GM19023 (cell line): ENCODE results near the gene EEF1AKMT2.

Experiments used
- ATAC-seq: cut with Tn5 transposase; IDR thresholded peaks from one replicate; pipeline ENCODE4 v1.9.1; 2021; ENCODE audit warnings: mild to moderate bottlenecking, moderate library complexity; ENCODE audit not compliant: unreplicated experiment

Gene EEF1AKMT2

GRCh38 chr10:124739119-124739921, 52.4 kb downstream of the EEF1AKMT2 start:
- ATAC-seq: no peak

DNA sequence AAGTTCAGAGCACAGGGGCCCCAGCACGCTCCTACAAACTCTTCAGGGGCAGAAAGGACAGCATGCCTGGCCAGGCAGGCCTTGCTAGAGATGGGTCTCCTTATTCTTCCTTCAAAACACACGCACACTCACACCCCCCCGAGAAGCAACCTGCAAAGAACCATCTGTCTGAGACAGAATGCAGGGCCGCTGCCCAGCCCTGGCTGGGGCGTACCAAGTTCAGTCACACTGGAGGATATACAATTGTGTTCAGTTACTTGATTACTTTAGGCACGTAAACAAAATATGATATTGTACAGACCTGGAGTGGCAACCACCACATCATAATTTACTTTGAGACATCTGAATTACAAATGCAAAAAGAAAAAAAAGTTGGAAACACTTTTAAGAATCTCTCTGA, 53.2 kb downstream of the EEF1AKMT2 start:
- no peak for ATAC-seq

GRCh38 chr10:124737708-124738107, 54.0 kb downstream of the EEF1AKMT2 start:
- ATAC-seq: no peak

GRCh38 chr10:124737221-124737620, 54.5 kb downstream of the EEF1AKMT2 start:
- ATAC-seq: no peak

DNA sequence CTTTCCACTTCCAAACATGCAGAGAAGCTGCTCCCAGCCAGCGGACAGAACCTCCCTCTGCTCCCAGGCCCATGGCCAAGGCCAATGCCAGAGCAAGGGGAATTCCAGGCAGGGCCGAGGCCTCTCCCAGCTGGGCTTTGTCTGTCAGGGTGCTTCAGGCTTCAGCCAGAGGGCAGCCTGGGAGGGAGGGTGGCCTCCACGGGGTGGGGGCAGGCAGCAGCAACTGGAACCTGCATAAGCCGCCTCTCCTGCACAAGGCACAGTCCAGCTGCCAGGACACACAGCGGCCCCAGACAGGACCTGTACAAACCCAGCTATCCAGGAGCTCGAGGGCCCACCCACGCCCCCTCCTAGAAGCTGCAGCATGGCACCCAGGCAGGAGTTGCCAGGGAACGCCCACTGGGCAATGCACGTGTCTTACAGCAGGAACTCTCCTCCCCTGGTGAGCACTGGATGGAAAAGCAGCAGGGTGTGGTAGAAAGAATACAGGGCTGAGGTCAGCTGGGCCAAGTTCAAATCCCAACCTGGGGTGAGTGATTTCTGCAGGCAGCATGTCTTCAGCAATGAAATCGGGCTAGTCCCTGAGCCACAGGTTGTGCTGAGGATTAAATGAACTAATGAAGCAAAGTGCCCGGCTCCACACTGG, 55.1 kb downstream of the EEF1AKMT2 start:
- ATAC-seq: no peak

DNA sequence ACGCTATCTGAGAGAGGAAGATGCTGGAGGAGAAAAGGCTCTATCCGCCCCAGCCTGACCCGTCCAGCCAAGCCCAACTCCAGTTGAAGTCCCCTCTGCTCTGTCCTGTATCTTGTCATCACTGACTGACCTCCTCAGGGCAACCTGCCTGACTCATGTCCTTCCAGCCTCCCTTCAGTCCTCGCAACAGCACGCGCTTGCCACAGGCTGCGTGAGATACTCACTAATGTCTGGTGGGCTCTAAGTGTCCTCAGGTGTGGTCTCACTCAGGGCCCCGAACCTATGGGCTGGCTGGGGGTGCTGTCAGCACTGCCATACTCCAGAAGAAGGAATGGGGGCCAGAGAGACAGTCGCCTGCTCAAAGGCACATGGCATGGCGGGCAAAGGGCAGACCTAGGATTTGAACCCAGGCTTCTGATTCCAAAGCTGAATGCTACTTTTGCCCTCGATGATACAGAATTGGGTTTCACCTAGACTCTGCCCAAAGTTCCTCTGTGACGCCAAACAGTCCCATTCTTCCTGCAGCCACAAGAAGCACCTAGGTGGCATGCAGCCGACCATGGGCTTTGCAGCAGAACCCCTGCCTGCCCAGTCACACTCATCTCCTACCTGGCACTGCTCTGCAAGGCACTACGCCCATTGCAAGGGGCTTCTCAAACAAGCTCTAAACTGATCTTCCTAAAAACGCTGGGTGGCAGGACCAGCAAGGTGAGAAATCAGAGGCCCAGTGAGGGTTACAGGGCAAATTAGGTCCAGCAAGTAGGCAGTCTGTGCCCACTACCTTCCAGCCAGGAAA, 56.0 kb downstream of the EEF1AKMT2 start:
- ATAC-seq: no peak

DNA sequence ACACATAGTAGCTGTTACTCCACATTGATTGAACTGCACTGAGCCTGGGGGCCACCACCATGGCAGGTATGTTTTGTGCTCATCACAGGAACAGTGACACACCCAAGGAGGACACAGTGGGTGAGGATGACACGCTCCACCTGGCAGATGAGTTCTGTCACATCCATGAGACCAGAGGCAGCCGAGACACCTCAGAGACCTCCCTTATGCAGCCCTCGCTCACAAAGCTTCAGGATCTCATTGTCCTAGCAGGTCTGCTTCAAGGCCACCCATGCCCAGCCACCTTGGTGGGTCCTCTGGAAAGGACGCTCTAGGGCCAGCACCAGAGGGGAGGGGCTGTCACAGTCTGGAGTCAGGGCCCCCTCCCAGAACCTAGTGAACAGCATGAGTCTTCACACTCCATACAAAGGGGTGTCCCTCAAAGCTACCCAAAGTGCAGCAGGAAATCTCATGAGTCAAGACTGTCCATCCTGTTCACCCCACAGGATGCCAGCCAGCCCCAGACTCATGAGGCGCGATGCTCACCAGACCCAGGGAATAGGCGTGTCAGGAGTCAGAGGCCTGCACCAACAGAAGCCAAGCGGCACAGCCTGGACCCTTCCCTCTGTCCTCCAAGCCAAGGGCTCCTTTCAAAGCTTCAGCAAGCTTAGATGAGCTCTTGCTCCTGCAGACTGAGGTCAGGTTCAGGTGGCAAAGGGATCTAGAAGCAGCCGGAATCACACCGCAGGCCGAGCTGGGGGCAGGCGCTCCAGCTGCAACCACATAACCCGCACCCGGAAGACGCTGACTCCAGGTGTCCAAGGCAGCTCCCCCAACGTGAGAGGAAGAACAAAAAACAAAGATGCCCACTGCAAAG, 57.1 kb downstream of the EEF1AKMT2 start:
- ATAC-seq: no peak

GRCh38 chr10:124733571-124734245, 58.0 kb downstream of the EEF1AKMT2 start:
- ATAC-seq: no peak

DNA sequence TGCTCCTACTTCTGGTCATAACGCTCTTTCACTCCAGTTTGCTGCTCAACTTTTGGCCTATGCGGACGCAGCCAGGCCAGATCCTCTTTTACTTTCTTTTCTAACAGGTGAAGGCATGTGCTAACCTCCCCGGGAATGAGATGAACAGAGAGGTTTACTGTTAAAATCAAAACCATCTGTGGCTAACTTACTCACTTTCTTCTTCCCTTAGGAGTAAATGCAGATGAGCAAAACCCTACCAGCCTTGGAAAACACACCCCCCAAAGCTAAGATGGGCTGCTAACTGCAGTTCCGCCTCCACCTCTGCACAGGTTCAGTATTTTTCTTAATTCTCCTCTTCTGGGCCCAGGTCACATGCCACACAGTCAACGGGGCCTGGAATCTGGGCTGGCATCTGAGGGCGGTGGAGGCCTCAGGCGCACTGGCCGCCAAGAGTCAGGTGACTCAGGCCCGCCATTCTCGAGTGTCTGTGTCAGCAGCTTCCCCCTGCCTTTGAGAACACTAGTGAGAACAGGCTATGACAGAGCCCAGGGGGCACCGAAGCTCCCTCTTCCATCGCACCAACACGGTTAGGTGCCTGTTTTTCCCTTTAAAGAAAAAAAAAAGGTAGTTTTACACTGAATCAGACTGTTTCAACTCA, 58.6 kb downstream of the EEF1AKMT2 start:
- peak; percentile 67 for ATAC-seq

DNA sequence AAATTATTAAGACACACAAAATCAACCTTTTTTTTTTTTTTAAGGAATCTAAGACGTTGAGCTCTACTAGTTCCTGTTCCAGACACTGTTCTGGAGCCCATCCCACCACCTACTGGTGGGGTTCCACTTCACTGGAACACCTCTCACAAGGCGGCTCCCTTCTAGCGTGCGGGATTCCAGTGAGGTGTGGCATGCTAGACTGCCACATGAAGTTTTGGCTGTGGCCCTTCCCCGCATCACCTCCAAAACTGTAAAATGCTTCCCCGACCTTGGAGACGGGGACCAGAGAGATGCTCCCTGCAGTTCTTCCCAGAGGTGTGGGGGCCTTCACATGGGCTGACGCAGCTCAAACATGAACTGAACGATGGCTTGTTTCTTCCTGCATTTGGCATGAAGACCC, 60.1 kb downstream of the EEF1AKMT2 start:
- ATAC-seq: no peak

GRCh38 chr10:124730790-124731189, 60.9 kb downstream of the EEF1AKMT2 start:
- no peak for ATAC-seq

DNA sequence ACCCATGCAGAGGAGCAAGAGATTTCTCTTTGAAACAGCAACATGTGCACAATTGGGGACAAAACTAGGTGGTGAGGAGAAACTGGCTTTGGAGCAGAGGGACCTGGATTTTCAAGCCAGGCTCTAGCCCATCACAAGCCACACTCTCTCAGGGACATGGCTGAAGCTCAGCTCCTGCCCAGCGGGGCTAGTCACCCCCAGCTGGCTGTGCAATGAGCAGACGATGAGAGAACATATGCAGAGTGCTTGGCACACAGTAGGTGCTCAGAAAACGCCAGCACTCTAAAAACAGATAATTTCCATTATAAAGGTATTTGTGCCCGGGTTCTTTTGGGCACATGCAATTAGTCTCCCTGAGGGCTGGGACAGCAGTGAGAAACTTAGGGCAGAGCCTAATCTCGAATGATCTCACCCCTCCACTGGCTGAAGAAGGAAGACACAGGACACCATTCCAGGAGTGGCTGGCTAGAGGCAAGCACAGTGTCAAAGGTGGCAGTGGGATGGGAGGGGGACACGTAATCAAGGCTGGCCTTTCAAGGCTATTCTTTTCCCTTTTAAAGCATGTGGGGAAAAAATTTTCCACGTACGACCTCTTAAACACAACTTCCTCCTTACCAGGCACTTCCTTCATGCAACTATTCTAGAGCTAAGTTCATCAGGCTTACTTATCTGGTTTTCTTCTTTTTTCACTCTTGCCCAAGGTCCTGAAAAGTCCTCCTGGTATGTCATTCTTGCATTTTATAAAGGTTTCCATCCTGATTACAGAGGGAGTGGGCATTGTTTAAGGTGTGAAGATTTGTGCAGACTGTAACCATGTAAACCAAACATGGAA, 62.6 kb downstream of the EEF1AKMT2 start:
- no peak for ATAC-seq

DNA sequence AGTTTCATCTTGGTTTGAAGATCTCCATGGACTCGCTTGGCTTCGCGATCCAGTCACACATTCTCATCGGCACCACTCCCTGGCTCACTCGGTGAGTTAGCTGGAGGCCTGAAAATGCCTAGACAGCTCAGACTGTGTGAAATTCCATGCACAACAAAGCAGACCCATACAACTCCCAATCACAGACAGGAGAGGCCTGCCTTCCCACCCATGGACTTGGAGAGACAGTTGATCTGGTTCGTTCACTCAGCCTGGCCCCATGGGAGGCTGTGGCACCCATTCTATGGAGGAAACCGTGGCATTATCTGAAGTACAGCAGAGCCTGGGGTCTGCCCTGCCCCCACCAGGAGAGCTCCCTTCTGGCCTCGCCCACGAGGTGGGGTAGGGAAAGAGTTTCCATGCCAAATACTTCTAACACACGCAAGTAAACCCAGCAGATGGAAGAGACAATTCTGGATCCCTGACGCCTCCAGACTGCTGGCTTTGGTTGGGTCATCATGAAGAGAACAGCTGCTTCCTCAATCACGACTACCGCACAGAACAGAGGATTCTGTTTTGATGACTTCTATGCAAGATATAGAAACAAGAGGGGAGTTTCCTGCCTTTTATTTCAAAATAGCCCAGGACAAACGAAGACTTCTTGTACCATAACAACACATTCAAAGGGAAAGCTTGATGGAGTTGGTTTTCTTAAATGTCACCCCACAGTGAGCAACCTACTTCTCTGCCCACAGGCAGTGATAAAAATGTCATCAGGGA, 63.4 kb downstream of the EEF1AKMT2 start:
- ATAC-seq: no peak

DNA sequence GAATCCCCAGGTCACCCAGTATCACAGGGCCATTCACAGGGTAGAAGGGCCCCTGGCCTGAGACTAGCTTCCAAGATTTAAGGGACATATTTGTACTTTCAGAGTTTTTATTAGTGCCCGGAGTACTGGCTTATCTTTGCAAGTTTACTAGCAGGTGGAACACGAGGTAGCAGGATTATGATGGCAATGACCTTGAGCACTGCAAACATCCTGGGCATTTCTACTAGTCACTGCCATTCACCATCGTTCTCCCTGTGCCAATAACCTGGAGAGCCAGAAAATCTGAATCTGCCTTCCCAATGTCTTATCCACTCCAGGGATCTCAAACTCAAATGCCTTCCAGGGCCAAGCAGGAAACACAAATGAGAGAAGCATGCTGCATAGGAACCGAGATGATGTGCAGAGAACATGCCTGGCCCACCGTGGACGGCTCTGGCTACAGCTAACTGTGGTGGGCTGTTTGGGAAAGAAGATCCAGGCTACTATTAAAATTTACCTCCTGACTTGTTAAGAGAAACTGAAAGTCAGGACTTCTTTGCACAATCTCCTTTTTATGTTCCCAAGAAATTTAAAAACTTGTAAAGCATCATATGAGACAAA, 64.2 kb downstream of the EEF1AKMT2 start:
- no peak for ATAC-seq

DNA sequence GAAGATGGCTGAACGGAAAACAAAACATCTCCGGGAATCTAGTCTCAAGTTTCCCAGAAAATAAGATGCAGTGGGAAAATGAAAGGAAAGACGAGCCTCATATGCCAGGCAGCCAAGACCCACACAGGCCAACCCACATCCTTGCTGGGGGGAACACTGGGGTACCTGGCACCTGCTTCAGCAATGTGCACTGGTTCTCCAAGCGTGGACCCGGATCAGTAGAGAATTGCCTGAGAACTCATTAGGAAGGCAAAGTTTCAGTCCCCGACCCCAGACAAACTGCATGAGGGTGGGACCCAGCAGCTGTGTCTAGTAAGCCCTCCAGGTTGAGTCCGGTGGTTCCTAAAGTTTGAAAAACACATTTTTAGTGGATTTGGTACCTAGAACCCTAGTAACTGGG, 65.9 kb downstream of the EEF1AKMT2 start:
- no peak for ATAC-seq

GRCh38 chr10:124725171-124725631, 66.5 kb downstream of the EEF1AKMT2 start:
- no peak for ATAC-seq

DNA sequence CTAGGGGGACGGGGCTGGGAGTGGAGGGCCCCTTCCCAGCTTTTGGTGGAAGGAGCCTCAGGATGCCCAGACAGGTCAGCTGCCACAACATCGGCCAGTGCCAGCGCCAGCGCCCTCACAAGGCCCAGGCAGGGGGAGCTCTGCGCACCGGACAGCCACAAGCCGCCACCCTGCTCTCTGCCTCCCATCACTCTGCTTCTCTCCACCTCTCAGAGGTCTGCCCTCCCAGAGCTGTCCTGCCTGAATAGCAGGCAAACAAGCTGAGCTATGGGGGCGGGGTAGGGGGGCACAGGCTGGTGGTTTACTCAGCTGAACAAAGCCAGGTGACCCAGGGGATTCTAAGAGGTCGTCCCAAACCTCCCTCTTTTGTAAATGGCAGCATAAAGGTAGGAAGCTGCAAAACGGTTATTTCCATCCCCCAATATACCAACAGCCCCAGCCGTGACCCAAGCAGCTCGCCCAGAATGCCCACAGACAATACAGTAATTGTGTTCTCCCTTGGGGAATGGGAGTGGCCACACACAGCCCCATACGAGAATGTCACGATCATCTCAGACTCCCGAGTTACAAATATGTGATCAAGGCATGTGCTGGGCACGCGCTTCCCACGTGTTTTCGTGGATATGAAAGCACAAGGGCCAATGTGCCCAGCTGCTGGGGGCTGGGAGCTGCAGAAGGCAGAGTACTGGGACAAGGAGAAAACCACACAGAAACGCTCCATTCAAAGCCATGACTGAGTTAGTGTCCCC, 67.2 kb downstream of the EEF1AKMT2 start:
- ATAC-seq: no peak
